HCT116 (cell line): ENCODE results near the gene MAPRE3. TPM values are rescaled to one million over a fixed set of nuclear protein-coding genes. Genes with fewer than 3 reads are reported as not detected.
A peak's percentile ranks its signal among the peaks of the same experiment; 100 is the strongest.

Experiments
- ATAC-seq: fragments of 200-7000 bp; cut with Tn5 transposase; 2 replicates; pipeline ENCODE4 v1.9.1; 2020; ENCODE audit warnings: mild to moderate bottlenecking, moderate library complexity
- BruUV-seq: library from RNA; stranded (reverse); fragments of 400-500 nt; replicated peaks from 2 replicates; lab custom pipeline; 2021; lab: Mats Ljungman, UMichigan
- CTCF ChIA-PET: fragments of 300-600 bp; sonication (Branson Sonifier 250); formaldehyde crosslinking; loops from one replicate; lab custom pipeline; 2021; ENCODE audit warnings: antibody characterized with exemption; lab: Charles Lee
- POLR2A ChIA-PET: fragments of 300-600, 350-600 bp; sonication (Branson Sonifier 250); formaldehyde crosslinking; loops from one replicate; lab custom pipeline; 2021; ENCODE audit warnings: antibody characterized with exemption; lab: Charles Lee
- RAD21 ChIA-PET, 2 experiments: fragments of 300-600 bp; sonication (Branson Sonifier 250); formaldehyde crosslinking; loops; one replicate each; lab custom pipeline; 2023; ENCODE audit warnings: low total read pairs in 2 of 2; ENCODE audit not compliant: uncharacterized antibody in 2 of 2, unreplicated experiment in 2 of 2, low non-redundant PET in 1 of 2; lab: Charles Lee
- DNase-seq: peaks from one replicate; pipeline ENCODE4 v3.0.0-alpha.2; 2010; ENCODE audit warnings: low read depth, low spot score
- H2AFZ ChIP-seq: fragments of 200-600 bp; shearing (Covaris generic), sonication (generic); 2 replicates; pipeline ENCODE4 v1.6.1; 2017; ENCODE audit warnings: low read depth, mixed run types, mixed read lengths, antibody characterized with exemption, low read length; ENCODE audit not compliant: poor library complexity, severe bottlenecking
- H3K27ac ChIP-seq: 2 replicates; pipeline ENCODE4 v1.5.1; 2012; ENCODE audit warnings: low read depth, low read length
- H3K27me3 ChIP-seq: fragments of 200-600 bp; sonication (generic); 2 replicates; pipeline ENCODE4 v1.6.1; 2016; ENCODE audit warnings: mixed run types, low read length, mixed read lengths; ENCODE audit not compliant: insufficient read depth
- H3K36me3 ChIP-seq, 2 experiments: fragments of 200-500 bp in 1 of 2; fragments of 200-600 bp in 1 of 2; sonication (Bioruptor generic) in 1 of 2; sonication (generic) in 1 of 2; 2 replicates each; pipeline versions ENCODE4 v1.5.1 to v1.6.1; 2014 to 2016; ENCODE audit warnings: low read length in 2 of 2, inconsistent platforms in 1 of 2, mixed read lengths in 1 of 2, mixed run types in 1 of 2; ENCODE audit not compliant: insufficient read depth in 2 of 2, control insufficient read depth in 1 of 2
- H3K4me1 ChIP-seq, 2 experiments: fragments of 200-600 bp in 1 of 2; sonication (generic) in 1 of 2; 2 replicates each; pipeline versions ENCODE4 v1.5.1 to v1.6.1; 2012 to 2017; ENCODE audit warnings: low read length in 2 of 2, inconsistent platforms in 1 of 2, mild to moderate bottlenecking in 1 of 2, mixed read lengths in 1 of 2, mixed run types in 1 of 2, moderate library complexity in 1 of 2; ENCODE audit not compliant: insufficient read depth in 2 of 2, control insufficient read depth in 1 of 2
- H3K4me2 ChIP-seq: fragments of 200-600 bp; sonication (generic); 2 replicates; pipeline ENCODE4 v1.6.1; 2017; ENCODE audit warnings: mixed run types, low read length, mixed read lengths
- H3K4me3 ChIP-seq, 2 experiments: fragments of 200-600 bp in 1 of 2; sonication (generic) in 1 of 2; replicated peaks in 1 of 2; 2 replicates each; pipeline ENCODE4 v1.5.1; 2011 to 2016; ENCODE audit warnings: low read length in 2 of 2, control low read depth in 1 of 2, low read depth in 1 of 2, mild to moderate bottlenecking in 1 of 2, mixed read lengths in 1 of 2, mixed run types in 1 of 2
- H3K79me2 ChIP-seq: fragments of 200-600 bp; sonication (generic); 2 replicates; pipeline ENCODE4 v1.6.1; 2017; ENCODE audit warnings: mild to moderate bottlenecking, mixed run types, low read length, moderate library complexity, mixed read lengths; ENCODE audit not compliant: insufficient read depth
- H3K9ac ChIP-seq: fragments of 200-600 bp; sonication (generic); 2 replicates; pipeline ENCODE4 v1.6.1; 2016; ENCODE audit warnings: low read length, mixed read lengths
- H3K9me2 ChIP-seq: fragments of 200-600 bp; sonication (generic), shearing (Covaris generic); 2 replicates; pipeline ENCODE4 v1.6.1; 2017; ENCODE audit warnings: mixed run types, mild to moderate bottlenecking, moderate library complexity; ENCODE audit not compliant: insufficient read depth
- H3K9me3 ChIP-seq, 2 experiments: fragments of 200-500 bp in 1 of 2; fragments of 200-600 bp in 1 of 2; sonication (Bioruptor generic) in 1 of 2; sonication (generic) in 1 of 2; 2 replicates each; pipeline ENCODE4 v1.6.1; 2014 to 2017; ENCODE audit warnings: low read length in 2 of 2, mixed read lengths in 2 of 2, inconsistent platforms in 1 of 2, low read depth in 1 of 2, mild to moderate bottlenecking in 1 of 2, mixed run types in 1 of 2, moderate library complexity in 1 of 2; ENCODE audit not compliant: control insufficient read depth in 1 of 2, insufficient read depth in 1 of 2
- H4K20me1 ChIP-seq: fragments of 200-600 bp; sonication (generic), shearing (Covaris generic); 2 replicates; pipeline ENCODE4 v1.6.1; 2017; ENCODE audit warnings: mixed run types, mild to moderate bottlenecking, moderate library complexity; ENCODE audit not compliant: insufficient read depth
- CBX3 ChIP-seq: IDR thresholded peaks from 2 replicates; pipeline ENCODE4 v1.6.1; 2012; ENCODE audit warnings: low read depth
- CTCF ChIP-seq, 3 experiments: fragments of 200-600 bp in 1 of 3; sonication (generic) in 1 of 3; IDR thresholded peaks in 2 of 3; conservative IDR thresholded peaks in 1 of 3; 2 replicates each; pipeline ENCODE4 v1.5.1; 2012 to 2017; ENCODE audit warnings: low read depth in 2 of 3, low read length in 2 of 3, antibody characterized with exemption in 1 of 3, borderline replicate concordance in 1 of 3, control low read depth in 1 of 3, mild to moderate bottlenecking in 1 of 3, mixed read lengths in 1 of 3, mixed run types in 1 of 3, moderate library complexity in 1 of 3; ENCODE audit not compliant: insufficient read depth in 1 of 3
- EZH2 ChIP-seq: fragments of 200-600 bp; sonication (generic); IDR thresholded peaks from 2 replicates; pipeline ENCODE4 v1.6.1; 2017; ENCODE audit warnings: antibody characterized with exemption, mixed run types
- POLR2A ChIP-seq: IDR thresholded peaks from 2 replicates; pipeline ENCODE4 v1.7.0; 2011; ENCODE audit warnings: borderline replicate concordance; ENCODE audit not compliant: insufficient read depth, insufficient read length; ENCODE audit errors: extremely low read depth
- POLR2AphosphoS5 ChIP-seq: IDR thresholded peaks from 2 replicates; pipeline ENCODE4 v1.6.1; 2011; ENCODE audit warnings: mild to moderate bottlenecking, low read depth, low read length, moderate library complexity
- TCF7L2 ChIP-seq: IDR thresholded peaks from 2 replicates; pipeline ENCODE4 v1.7.0; 2011; ENCODE audit warnings: borderline replicate concordance, inconsistent platforms; ENCODE audit not compliant: insufficient read depth, insufficient read length; ENCODE audit errors: extremely low read depth
- YY1 ChIP-seq: IDR thresholded peaks from 2 replicates; pipeline ENCODE4 v1.6.1; 2011; ENCODE audit warnings: low read length, low read depth, moderate library complexity, mild to moderate bottlenecking; ENCODE audit not compliant: insufficient replicate concordance; ENCODE audit errors: extremely low read depth
- intact Hi-C: fragments of 100-400 bp; cut with micrococcal nuclease; formaldehyde crosslinking; loops from 2 replicates; pipeline ENCODE4 v1.10.0; 2022
- total RNA-seq: library from RNA; stranded (reverse); gene quantifications from one replicate; pipeline ENCODE4 v1.2.1, GENCODE V29; 2021; ENCODE audit not compliant: unreplicated experiment
- TF ChIP-seq, protein P1 (sequence below): IDR thresholded peaks from 2 replicates; pipeline ENCODE4 v1.6.1; 2011; ENCODE audit warnings: mild to moderate bottlenecking, low read length, moderate library complexity; ENCODE audit not compliant: insufficient replicate concordance; ENCODE audit errors: extremely low read depth

The MAPRE3 gene
- total RNA-seq, 1 experiment from 2014 or later: 12.1 TPM

DNA sequence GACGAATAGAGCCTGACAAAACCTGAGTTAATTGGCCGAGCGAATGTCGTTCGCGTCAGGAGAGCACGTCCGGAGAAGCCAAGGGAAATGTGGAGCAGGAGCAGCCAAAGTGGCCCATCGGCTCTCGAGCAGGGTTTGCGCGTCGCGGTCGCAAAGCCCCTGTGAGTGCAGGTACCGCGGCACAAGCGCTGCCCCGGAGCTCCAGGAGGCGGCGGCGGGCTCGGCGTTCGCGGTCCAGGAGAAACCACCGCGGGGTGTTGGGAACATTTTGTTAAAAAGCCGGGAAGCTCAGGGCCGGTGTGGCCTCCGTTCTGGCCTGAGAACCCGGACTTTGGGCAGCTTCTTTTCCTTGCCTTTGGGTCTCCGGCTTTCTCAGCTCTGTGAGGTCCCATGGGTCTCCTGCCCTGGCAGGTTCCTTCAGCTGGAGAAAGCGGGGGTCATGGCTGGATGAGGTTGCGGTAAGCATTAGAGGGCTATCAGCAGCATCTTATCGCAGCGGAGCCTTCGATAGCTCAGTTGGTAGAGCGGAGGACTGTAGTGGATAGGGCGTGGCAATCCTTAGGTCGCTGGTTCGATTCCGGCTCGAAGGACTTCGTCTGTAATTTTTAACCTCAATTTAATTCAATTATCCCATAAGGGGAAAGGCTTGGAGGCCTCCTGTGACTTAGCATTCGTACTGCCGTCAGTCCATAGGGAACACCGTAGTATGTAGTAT lies 80.0 kb downstream of the MAPRE3 start:
- ATAC-seq: peak; percentile 84
- POLR2A ChIA-PET: interaction anchor here (0.7 to 1.5 kb wide), 5 partner anchors 12 to 253 kb away, joined by 3 to 5 read pairs (median 3); partner anchors contain the start of gene KHK

More for the DNA sequence above, 80.0 kb downstream of the MAPRE3 start:
- no peaks in the 10 kb centered on the region for H3K79me2 ChIP-seq
- DNase-seq: peak; percentile 90
- peaks cover 11 to 25% of the 10 kb centered on the region in 2 experiments for H3K4me1 ChIP-seq
- no peaks in the 10 kb centered on the region for H3K27me3 ChIP-seq
- BruUV-seq: no TSS peak
- ChIA-PET RAD21 (interaction anchor here (0.8 to 2.1 kb wide), 2 partner anchors 88 kb away, joined by 3 to 7 read pairs; no protein-coding TSS in a partner anchor), CTCF (interaction anchor here (0.8 to 2.3 kb wide), 5 partner anchors 21 to 229 kb away, joined by 3 to 21 read pairs (median 5); partner anchors contain the start of gene OST4)
- H3K4me2 ChIP-seq: peak overlapping the region; percentile 100
- H3K36me3 ChIP-seq: peaks cover 3 to 7% of the 10 kb centered on the region in 2 experiments; a peak in 2 of 4 replicates
- TF ChIP-seq YY1: peak; percentile 71
- no peak for TF ChIP-seq EZH2
- peak in 2 of 3 experiments; percentile 30 to 51; a peak in 4 of 6 replicates for TF ChIP-seq CTCF (IDR thresholded peaks at IDR 0.05 in 2 of 3, conservative IDR thresholded peaks at IDR 0.05 in 1 of 3; ENCODE audit: borderline replicate concordance in 1 of 3, insufficient read depth in 1 of 3, low read depth in 2 of 3, low read length in 2 of 3)
- peak; percentile 3 for TF ChIP-seq TCF7L2
- no peak for TF ChIP-seq CBX3
- TF ChIP-seq, protein P1, sequence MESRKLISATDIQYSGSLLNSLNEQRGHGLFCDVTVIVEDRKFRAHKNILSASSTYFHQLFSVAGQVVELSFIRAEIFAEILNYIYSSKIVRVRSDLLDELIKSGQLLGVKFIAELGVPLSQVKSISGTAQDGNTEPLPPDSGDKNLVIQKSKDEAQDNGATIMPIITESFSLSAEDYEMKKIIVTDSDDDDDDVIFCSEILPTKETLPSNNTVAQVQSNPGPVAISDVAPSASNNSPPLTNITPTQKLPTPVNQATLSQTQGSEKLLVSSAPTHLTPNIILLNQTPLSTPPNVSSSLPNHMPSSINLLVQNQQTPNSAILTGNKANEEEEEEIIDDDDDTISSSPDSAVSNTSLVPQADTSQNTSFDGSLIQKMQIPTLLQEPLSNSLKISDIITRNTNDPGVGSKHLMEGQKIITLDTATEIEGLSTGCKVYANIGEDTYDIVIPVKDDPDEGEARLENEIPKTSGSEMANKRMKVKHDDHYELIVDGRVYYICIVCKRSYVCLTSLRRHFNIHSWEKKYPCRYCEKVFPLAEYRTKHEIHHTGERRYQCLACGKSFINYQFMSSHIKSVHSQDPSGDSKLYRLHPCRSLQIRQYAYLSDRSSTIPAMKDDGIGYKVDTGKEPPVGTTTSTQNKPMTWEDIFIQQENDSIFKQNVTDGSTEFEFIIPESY: peak; percentile 71
- TF ChIP-seq POLR2A: peak; percentile 71
- TF ChIP-seq POLR2AphosphoS5: peak; percentile 64
- no peaks in the 10 kb centered on the region for H3K9me2 ChIP-seq
- intact Hi-C loops: loop anchor here (1.0 kb wide), 2 partner anchors 18 to 89 kb away; partner anchors contain the start of gene TMEM214
- H3K9ac ChIP-seq: peak overlapping the region; percentile 57
- H2AFZ ChIP-seq: no peak overlapping the region
- no peaks in the 10 kb centered on the region for H4K20me1 ChIP-seq
- peak overlapping the region; percentile 44 to 94 for H3K4me3 ChIP-seq
- peak overlapping the region; percentile 69 for H3K27ac ChIP-seq
- H3K9me3 ChIP-seq: no peaks in the 10 kb centered on the region
